ENCODE results near the gene ARMC2.

The ARMC2 gene

GRCh38 chr6:108915258-108915657, 67.0 kb downstream of the ARMC2 start:
- no peak for TF ChIP-seq FOXP2 (optimal IDR thresholded peaks at IDR 0.05; ENCODE audit: borderline replicate concordance, extremely low read depth, extremely low read length, insufficient read depth)
- TF ChIP-seq TAF1 (IDR thresholded peaks at IDR 0.05; ENCODE audit: borderline replicate concordance, insufficient read depth, low read length), result no peak
- no peak for TF ChIP-seq REST (IDR thresholded peaks at IDR 0.05; ENCODE audit: insufficient read depth in 1 of 2, low read depth in 2 of 2, low read length in 2 of 2)
- no peak for TF ChIP-seq SIN3A (IDR thresholded peaks at IDR 0.05; ENCODE audit: borderline replicate concordance, insufficient read depth, low read length)
- TF ChIP-seq POLR2AphosphoS5 (IDR thresholded peaks at IDR 0.05; ENCODE audit: low read depth, low read length), result no peak

- TF ChIP-seq POLR2AphosphoS5 (IDR thresholded peaks at IDR 0.05; ENCODE audit: low read depth, low read length) (no peak), TAF1 (IDR thresholded peaks at IDR 0.05; ENCODE audit: borderline replicate concordance, insufficient read depth, low read length) (no peak), SIN3A (IDR thresholded peaks at IDR 0.05; ENCODE audit: borderline replicate concordance, insufficient read depth, low read length) (no peak), REST (IDR thresholded peaks at IDR 0.05; ENCODE audit: insufficient read depth in 1 of 2, low read depth in 2 of 2, low read length in 2 of 2) (no peak), FOXP2 (optimal IDR thresholded peaks at IDR 0.05; ENCODE audit: borderline replicate concordance, extremely low read depth, extremely low read length, insufficient read depth) (no peak)
Measured at GRCh38 chr6:108916026-108916686, 67.9 kb downstream of the ARMC2 start.

- TF ChIP-seq REST (IDR thresholded peaks at IDR 0.05; ENCODE audit: insufficient read depth in 1 of 2, low read depth in 2 of 2, low read length in 2 of 2) (no peak), FOXP2 (optimal IDR thresholded peaks at IDR 0.05; ENCODE audit: borderline replicate concordance, extremely low read depth, extremely low read length, insufficient read depth) (no peak), SIN3A (IDR thresholded peaks at IDR 0.05; ENCODE audit: borderline replicate concordance, insufficient read depth, low read length) (no peak), POLR2AphosphoS5 (IDR thresholded peaks at IDR 0.05; ENCODE audit: low read depth, low read length) (no peak), TAF1 (IDR thresholded peaks at IDR 0.05; ENCODE audit: borderline replicate concordance, insufficient read depth, low read length) (no peak)
Measured at GRCh38 chr6:108920751-108921150, 72.5 kb downstream of the ARMC2 start.

- TF ChIP-seq POLR2AphosphoS5 (IDR thresholded peaks at IDR 0.05; ENCODE audit: low read depth, low read length), result no peak
- no peak for TF ChIP-seq REST (IDR thresholded peaks at IDR 0.05; ENCODE audit: insufficient read depth in 1 of 2, low read depth in 2 of 2, low read length in 2 of 2)
- no peak for TF ChIP-seq TAF1 (IDR thresholded peaks at IDR 0.05; ENCODE audit: borderline replicate concordance, insufficient read depth, low read length)
- no peak for TF ChIP-seq FOXP2 (optimal IDR thresholded peaks at IDR 0.05; ENCODE audit: borderline replicate concordance, extremely low read depth, extremely low read length, insufficient read depth)
Measured at GRCh38 chr6:108921547-108922361, 73.5 kb downstream of the ARMC2 start.
